Measurements from ENCODE around the gene RREB1. TPM values are rescaled to one million over a fixed set of nuclear protein-coding genes. Genes with fewer than 3 reads are reported as not detected.
A peak's percentile ranks its signal among the peaks of the same experiment; 100 is the strongest.

Gene RREB1
- total and polyA plus RNA-seq, 2 of the 4 experiments (the other 2 are of a cell fraction), result 8.4 to 14.5 TPM

- Histone ChIP-seq H3K9me1 (ENCODE audit: insufficient read depth, low read length) (peaks cover 5% of the 10 kb centered on the region; the same call in 1 of the 2 replicates), H2BK5ac (ENCODE audit: low read depth, low read length, poor library complexity, severe bottlenecking) (no peak overlapping the region), H3K56ac (ENCODE audit: extremely low read depth, insufficient read depth, low read length) (no peak overlapping the region), H2BK20ac (ENCODE audit: low read depth, low read length) (no peak overlapping the region), H3K36me3 (ENCODE audit: control insufficient read depth, insufficient read depth, low read length) (peaks cover 36% of the 10 kb centered on the region), H3K4ac (ENCODE audit: low read depth, low read length) (no peak overlapping the region), H3K14ac (replicated peaks; ENCODE audit: low read depth, low read length) (no peak overlapping the region), H2AK9ac (replicated peaks; ENCODE audit: low read depth, low read length, poor library complexity) (peak overlapping the region; percentile 59), H3K27me3 (ENCODE audit: control insufficient read depth, insufficient read depth, low read length) (no peaks in the 10 kb centered on the region), H3K4me1 (ENCODE audit: control insufficient read depth, insufficient read depth, low read length) (peaks cover 11% of the 10 kb centered on the region), H2AFZ (replicated peaks; ENCODE audit: low read length, poor library complexity) (no peak overlapping the region), H2BK120ac (ENCODE audit: low read depth, low read length) (no peak overlapping the region), H3K23ac (ENCODE audit: low read depth, low read length) (no peak overlapping the region), H3K4me2 (ENCODE audit: low read depth, low read length) (no peak overlapping the region), H3K27ac (ENCODE audit: insufficient read depth, low read length) (peak overlapping the region; percentile 49; the same call in 1 of the 2 replicates), H3K4me3 (ENCODE audit: insufficient read depth, low read depth, low read length) (no peak overlapping the region), H4K5ac (ENCODE audit: low read depth, low read length) (no peak overlapping the region), H2BK15ac (ENCODE audit: low read depth, low read length) (no peak overlapping the region), H4K91ac (ENCODE audit: insufficient read depth, low read depth, low read length) (no peak overlapping the region), H2AK5ac (ENCODE audit: low read depth, low read length) (no peak overlapping the region), H4K8ac (ENCODE audit: low read depth in 2 of 2, low read length in 2 of 2) (no peak overlapping the region), H3K9me3 (ENCODE audit: control insufficient read depth, insufficient read depth, low read length) (no peaks in the 10 kb centered on the region), H3K18ac (ENCODE audit: low read depth, low read length) (no peak overlapping the region), H3K9ac (ENCODE audit: low read depth, low read length) (peak overlapping the region; percentile 47; the same call in 1 of the 2 replicates), H3K79me1 (ENCODE audit: low read depth in 1 of 2, low read length in 2 of 2) (peaks cover 12 to 65% of the 10 kb centered on the region in 2 experiments), H4K20me1 (ENCODE audit: insufficient read depth, low read length) (peaks cover 22% of the 10 kb centered on the region)
- POLR2A ChIA-PET (ENCODE audit: unreplicated experiment), result no interaction called here
- WGBS, 2 experiments (ENCODE audit: extremely low coverage in 2 of 2, insufficient read length in 1 of 2), result no CpG with 5 or more reads among the region's 7 CpGs
- peak; percentile 82 for ATAC-seq (ENCODE audit: low read depth)
- BruUV-seq (replicated peaks), result no TSS peak
- in situ Hi-C loops (cut with MboI; ENCODE audit: low sequenced_read_pairs) (loop anchor here (10.0 kb wide), 1 partner anchor 569 kb away; no protein-coding TSS in a partner anchor), intact Hi-C loops (cut with micrococcal nuclease) (loop anchor here (1.0 to 10.0 kb wide), 5 partner anchors 135 to 566 kb away; no protein-coding TSS in a partner anchor), dilution Hi-C loops (cut with HindIII; ENCODE audit: low sequenced_read_pairs, unreplicated experiment) (no loop called here)
- CTCF ChIA-PET, result interaction anchor here (0.6 to 1.7 kb wide), 6 partner anchors 106 to 1329 kb away, joined by 3 to 11 read pairs (median 5); no protein-coding TSS in a partner anchor
- peak; percentile 64 for DNase-seq
- TF ChIP-seq SMC3 (IDR thresholded peaks at IDR 0.05; ENCODE audit: low read depth, low read length) (peak; percentile 75), RCOR1 (IDR thresholded peaks at IDR 0.05; ENCODE audit: insufficient replicate concordance, low read length) (no peak), RAD21 (IDR thresholded peaks at IDR 0.05; ENCODE audit: low read length) (peak; percentile 86), CTCF (conservative IDR thresholded peaks at IDR 0.05; ENCODE audit: low read depth, low read length) (peak; percentile 90), NFE2L2 (IDR thresholded peaks at IDR 0.05; ENCODE audit: low read depth, low read length) (no peak)
These were observed 135.6 kb downstream of the RREB1 start for GRCh38 chr6:7243179-7243981.
